Middle frontal gyrus (tissue), 1 donor: ENCODE measurements around the gene CCL23.
"Not testable (repeated sequence)": the region's sequence is repeated elsewhere in the genome, so short reads cannot be mapped to it uniquely, and the experiment has no call there.

ENCODE experiments used
- DNase-seq: peaks from one replicate; pipeline ENCODE4 v3.0.0-alpha.2; 2015; ENCODE audit warnings: low spot score; ENCODE audit errors: extremely low spot score

CCL23 gene

GRCh38 chr17:36004594-36005108 is 13.1 kb downstream of the CCL23 start:
- no peak for DNase-seq

GRCh38 chr17:36002631-36003030 is 15.1 kb downstream of the CCL23 start:
- DNase-seq = no peak

- no peak for DNase-seq
Observed at GRCh38 chr17:36001862-36002603, 15.7 kb downstream of the CCL23 start.

- DNase-seq = no peak
Observed at GRCh38 chr17:36001110-36001771, 16.5 kb downstream of the CCL23 start, which contains the start of gene CCL15. TSS of gene CCL15 (minus strand) at chr17:36001553. CDS start at chr17:36001492, 61 bp downstream.

- DNase-seq = no peak
Observed at GRCh38 chr17:36000732-36001109, 17.1 kb downstream of the CCL23 start.

- DNase-seq = no peak
Observed at GRCh38 chr17:35998756-35999155, 19.0 kb downstream of the CCL23 start.

- DNase-seq = no peak
Observed at GRCh38 chr17:35998018-35998545, 19.7 kb downstream of the CCL23 start.

- not testable (repeated sequence) for DNase-seq
Observed at GRCh38 chr17:35995346-35995745, 22.4 kb downstream of the CCL23 start.

GRCh38 chr17:35991075-35991474 is 26.7 kb downstream of the CCL23 start:
- DNase-seq = no peak

- DNase-seq = no peak
Observed at GRCh38 chr17:35988164-35988563, 29.6 kb downstream of the CCL23 start.

- DNase-seq = no peak
Observed at GRCh38 chr17:35986643-35987042, 31.1 kb downstream of the CCL23 start, which contains the start of gene CCL14. TSS of gene CCL14 (minus strand) at chr17:35986729. CDS start at chr17:35986649, 80 bp downstream.

GRCh38 chr17:35984140-35984539 is 33.6 kb downstream of the CCL23 start:
- DNase-seq = no peak

- DNase-seq = no peak
Observed at GRCh38 chr17:35982409-35983191, 35.2 kb downstream of the CCL23 start.

GRCh38 chr17:35981908-35982330 is 35.9 kb downstream of the CCL23 start:
- DNase-seq = no peak

- no peak for DNase-seq
Observed at GRCh38 chr17:35981246-35981645, 36.5 kb downstream of the CCL23 start, which contains the start of gene CCL16. TSS of gene CCL16 (minus strand) at chr17:35981497. CDS start at chr17:35981420, 77 bp downstream.

- DNase-seq = no peak
Observed at GRCh38 chr17:35978346-35978745, 39.4 kb downstream of the CCL23 start.

- DNase-seq = no peak
Observed at GRCh38 chr17:35977509-35977908, 40.3 kb downstream of the CCL23 start.

- DNase-seq = no peak
Observed at GRCh38 chr17:35973333-35974260, 44.2 kb downstream of the CCL23 start.

- no peak for DNase-seq
Observed at GRCh38 chr17:35972945-35973332, 44.8 kb downstream of the CCL23 start.

- no peak for DNase-seq
Observed at GRCh38 chr17:35972535-35972934, 45.2 kb downstream of the CCL23 start.
